Activated T-cell treated with anti-CD3 and anti-CD28 coated beads, Interleukin-2, amount 50 U/mL, for 72 hours (primary cell): ENCODE data around the gene PNPT1. TPM values are rescaled to one million over a fixed set of nuclear protein-coding genes. Genes with fewer than 3 reads are reported as not detected.
"Not testable (repeated sequence)": the region's sequence is repeated elsewhere in the genome, so short reads cannot be mapped to it uniquely, and the experiment has no call there.

Experiments
- ATAC-seq, 2 donors: fragments of 150-1000 bp; cut with Tn5 transposase; replicated peaks in 1 of 2; 2 replicates each; pipeline ENCODE4 v1.10.0; 2021; ENCODE audit warnings: moderate library complexity in 2 of 2, mild to moderate bottlenecking in 1 of 2
- DNase-seq, 2 donors: peaks; one replicate each; pipeline ENCODE4 v3.0.0; 2021 to 2022; ENCODE audit warnings: mixed read lengths in 1 of 2
- H3K27ac Mint-ChIP-seq: one replicate; pipeline ENCODE4 v1.8.0; 2022; ENCODE audit warnings: mild to moderate bottlenecking, moderate library complexity, mixed read lengths
- H3K27me3 Mint-ChIP-seq: one replicate; pipeline ENCODE4 v1.8.0; 2022; ENCODE audit warnings: low read depth, mixed read lengths
- H3K36me3 Mint-ChIP-seq, 2 donors: one replicate each; pipeline ENCODE4 v1.8.0; 2022; ENCODE audit warnings: mixed read lengths in 2 of 2, mild to moderate bottlenecking in 1 of 2; ENCODE audit not compliant: insufficient read depth in 2 of 2
- H3K4me1 Mint-ChIP-seq: one replicate; pipeline ENCODE4 v1.8.0; 2022; ENCODE audit warnings: low read depth, mixed read lengths
- H3K4me3 Mint-ChIP-seq, 2 donors: one replicate each; pipeline ENCODE4 v1.8.0; 2022; ENCODE audit warnings: mild to moderate bottlenecking in 2 of 2, mixed read lengths in 2 of 2, moderate library complexity in 2 of 2
- H3K9me3 Mint-ChIP-seq, 2 donors: one replicate each; pipeline ENCODE4 v1.8.0; 2022; ENCODE audit warnings: mixed read lengths in 2 of 2
- total RNA-seq, 2 donors: library from RNA; stranded (reverse); gene quantifications; one replicate each; pipeline ENCODE4 v1.2.3, GENCODE V29; 2022

PNPT1 gene
- total RNA-seq, 2 donors from 2014 or later, result 21.6 to 21.8 TPM

GRCh38 chr2:55715178-55715577, 21.5 kb upstream of the PNPT1 start:
- not testable (repeated sequence) for ATAC-seq, H3K4me1 Mint-ChIP-seq
- peaks cover 12% of the 10 kb centered on the region for H3K27me3 Mint-ChIP-seq

GRCh38 chr2:55712477-55713060, 18.9 kb upstream of the PNPT1 start:
- H3K27me3 Mint-ChIP-seq, result peaks cover 12% of the 10 kb centered on the region
- H3K9me3 Mint-ChIP-seq, result no peaks in the 10 kb centered on the region
- no peaks in the 10 kb centered on the region for H3K36me3 Mint-ChIP-seq
- DNase-seq (no peak), ATAC-seq (no peak)
- H3K4me1 Mint-ChIP-seq, result no peaks in the 10 kb centered on the region
- no peak overlapping the region for H3K4me3 Mint-ChIP-seq
- H3K27ac Mint-ChIP-seq, result no peak overlapping the region

More at GRCh38 chr2:55715178-55715577, 21.5 kb upstream of the PNPT1 start:
- not testable (repeated sequence) for H3K36me3 Mint-ChIP-seq, DNase-seq, H3K27ac Mint-ChIP-seq, H3K9me3 Mint-ChIP-seq, H3K4me3 Mint-ChIP-seq

- H3K27ac Mint-ChIP-seq, result no peak overlapping the region
- no peak for ATAC-seq
Measured at GRCh38 chr2:55710025-55710424, 16.4 kb upstream of the PNPT1 start.

GRCh38 chr2:55707751-55708150, 14.1 kb upstream of the PNPT1 start:
- no peaks in the 10 kb centered on the region for H3K36me3 Mint-ChIP-seq
- no peak overlapping the region for H3K27ac Mint-ChIP-seq
- no peaks in the 10 kb centered on the region for H3K4me1 Mint-ChIP-seq
- DNase-seq (no peak), ATAC-seq (no peak)
- peaks cover 10% of the 10 kb centered on the region for H3K27me3 Mint-ChIP-seq
- H3K4me3 Mint-ChIP-seq, result no peak overlapping the region
- no peaks in the 10 kb centered on the region for H3K9me3 Mint-ChIP-seq

More at GRCh38 chr2:55710025-55710424, 16.4 kb upstream of the PNPT1 start:
- Mint-ChIP-seq H3K27me3 (peaks cover 6% of the 10 kb centered on the region), H3K4me1 (no peaks in the 10 kb centered on the region), H3K9me3 (no peaks in the 10 kb centered on the region), H3K36me3 (no peaks in the 10 kb centered on the region), H3K4me3 (no peak overlapping the region)
- DNase-seq, result no peak

GRCh38 chr2:55706258-55706657, 12.6 kb upstream of the PNPT1 start:
- ATAC-seq, H3K4me3 Mint-ChIP-seq: not testable (repeated sequence)

GRCh38 chr2:55705027-55705653, 11.5 kb upstream of the PNPT1 start:
- Mint-ChIP-seq H3K4me1 (no peaks in the 10 kb centered on the region), H3K4me3 (no peak overlapping the region), H3K27me3 (peaks cover 10% of the 10 kb centered on the region), H3K27ac (no peak overlapping the region), H3K9me3 (no peaks in the 10 kb centered on the region), H3K36me3 (no peaks in the 10 kb centered on the region)
- no peak for DNase-seq
- no peak for ATAC-seq

More at GRCh38 chr2:55706258-55706657, 12.6 kb upstream of the PNPT1 start:
- not testable (repeated sequence) for H3K27ac Mint-ChIP-seq, DNase-seq, H3K9me3 Mint-ChIP-seq, H3K36me3 Mint-ChIP-seq, H3K4me1 Mint-ChIP-seq
- peaks cover 10% of the 10 kb centered on the region for H3K27me3 Mint-ChIP-seq

GRCh38 chr2:55703350-55703749, 9.7 kb upstream of the PNPT1 start:
- H3K4me1 Mint-ChIP-seq, result no peaks in the 10 kb centered on the region
- no peak for ATAC-seq
- no peaks in the 10 kb centered on the region for H3K9me3 Mint-ChIP-seq
- H3K4me3 Mint-ChIP-seq, result no peak overlapping the region
- no peak for DNase-seq
- H3K27me3 Mint-ChIP-seq, result peaks cover 10% of the 10 kb centered on the region
- no peak overlapping the region for H3K27ac Mint-ChIP-seq
- no peaks in the 10 kb centered on the region for H3K36me3 Mint-ChIP-seq

- not testable (repeated sequence) for ATAC-seq, DNase-seq, H3K27me3 Mint-ChIP-seq, H3K36me3 Mint-ChIP-seq, H3K9me3 Mint-ChIP-seq
- Mint-ChIP-seq H3K4me3 (peak overlapping the region; percentile 98 to 99), H3K27ac (peak overlapping the region; percentile 99), H3K4me1 (peaks cover 35% of the 10 kb centered on the region)
Measured at GRCh38 chr2:55692740-55693139, 904 bp downstream of the PNPT1 start.

GRCh38 chr2:55672630-55673029, 21.0 kb downstream of the PNPT1 start:
- Mint-ChIP-seq H3K4me3 (no peak overlapping the region), H3K9me3 (no peaks in the 10 kb centered on the region)

GRCh38 chr2:55668956-55669355, 24.7 kb downstream of the PNPT1 start:
- Mint-ChIP-seq H3K9me3 (no peaks in the 10 kb centered on the region), H3K27ac (no peak overlapping the region), H3K4me1 (no peaks in the 10 kb centered on the region), H3K36me3 (peaks cover 1 to 17% of the 10 kb centered on the region in 2 donors), H3K27me3 (no peaks in the 10 kb centered on the region), H3K4me3 (no peak overlapping the region)
- DNase-seq, result no peak
- ATAC-seq, result no peak

More at GRCh38 chr2:55672630-55673029, 21.0 kb downstream of the PNPT1 start:
- Mint-ChIP-seq H3K27me3 (no peaks in the 10 kb centered on the region), H3K4me1 (no peaks in the 10 kb centered on the region), H3K36me3 (peaks cover 1 to 3% of the 10 kb centered on the region in 2 donors), H3K27ac (peak overlapping the region; percentile 57)
- ATAC-seq (no peak), DNase-seq (no peak)

- no peak overlapping the region for H3K4me3 Mint-ChIP-seq
- H3K27ac Mint-ChIP-seq, result no peak overlapping the region
- no peaks in the 10 kb centered on the region for H3K4me1 Mint-ChIP-seq
- no peaks in the 10 kb centered on the region for H3K27me3 Mint-ChIP-seq
- ATAC-seq (no peak), DNase-seq (no peak)
- H3K36me3 Mint-ChIP-seq, result peaks cover 5 to 26% of the 10 kb centered on the region in 2 donors
- H3K9me3 Mint-ChIP-seq, result no peaks in the 10 kb centered on the region
Measured at GRCh38 chr2:55653255-55653654, 40.4 kb downstream of the PNPT1 start.

GRCh38 chr2:55649211-55649610, 44.4 kb downstream of the PNPT1 start:
- Mint-ChIP-seq H3K4me3 (no peak overlapping the region), H3K4me1 (no peaks in the 10 kb centered on the region), H3K27ac (peak overlapping the region; percentile 44), H3K9me3 (no peaks in the 10 kb centered on the region), H3K27me3 (no peaks in the 10 kb centered on the region), H3K36me3 (peaks cover 3 to 26% of the 10 kb centered on the region in 2 donors)
- ATAC-seq, result no peak
- DNase-seq, result no peak

- Mint-ChIP-seq H3K4me1 (no peaks in the 10 kb centered on the region), H3K9me3 (no peaks in the 10 kb centered on the region)
Measured at GRCh38 chr2:55636831-55637230, 56.8 kb downstream of the PNPT1 start.

GRCh38 chr2:55628931-55629330, 64.7 kb downstream of the PNPT1 start:
- Mint-ChIP-seq H3K4me3 (no peak overlapping the region), H3K36me3 (peaks cover 3 to 12% of the 10 kb centered on the region in 2 donors)

More at GRCh38 chr2:55636831-55637230, 56.8 kb downstream of the PNPT1 start:
- DNase-seq (no peak), ATAC-seq (no peak)
- H3K27me3 Mint-ChIP-seq, result no peaks in the 10 kb centered on the region
- H3K4me3 Mint-ChIP-seq, result no peak overlapping the region
- peaks cover 3 to 25% of the 10 kb centered on the region in 2 donors for H3K36me3 Mint-ChIP-seq
- no peak overlapping the region for H3K27ac Mint-ChIP-seq

More at GRCh38 chr2:55628931-55629330, 64.7 kb downstream of the PNPT1 start:
- ATAC-seq (no peak), DNase-seq (no peak)
- Mint-ChIP-seq H3K27ac (no peak overlapping the region), H3K27me3 (no peaks in the 10 kb centered on the region), H3K4me1 (peaks cover 5% of the 10 kb centered on the region), H3K9me3 (no peaks in the 10 kb centered on the region)
